NT2/D1 (cell line): ENCODE results near the gene GPR183.

Experiments used
- DNase-seq: peaks from one replicate; pipeline ENCODE4 v3.0.0-alpha.2; 2011; ENCODE audit warnings: low read depth, low spot score
- H3K27me3 ChIP-seq: 2 replicates; pipeline ENCODE4 v1.6.0; 2011; ENCODE audit warnings: mild to moderate bottlenecking; ENCODE audit not compliant: insufficient read length, insufficient read depth
- H3K36me3 ChIP-seq: 2 replicates; pipeline ENCODE4 v1.6.1; 2011; ENCODE audit warnings: mild to moderate bottlenecking, low read length, mixed read lengths; ENCODE audit not compliant: insufficient read depth, insufficient read length
- H3K4me1 ChIP-seq: 2 replicates; pipeline ENCODE4 v1.5.1; 2011; ENCODE audit not compliant: insufficient read depth, insufficient read length
- H3K4me3 ChIP-seq: 2 replicates; pipeline ENCODE4 v1.5.1; 2011; ENCODE audit warnings: low read depth; ENCODE audit not compliant: insufficient read length
- H3K9ac ChIP-seq: 2 replicates; pipeline ENCODE4 v1.6.0; 2011; ENCODE audit warnings: low read depth; ENCODE audit not compliant: insufficient read length
- H3K9me3 ChIP-seq: 2 replicates; pipeline ENCODE4 v1.5.1; 2011; ENCODE audit warnings: mild to moderate bottlenecking, low read length; ENCODE audit not compliant: insufficient read depth
- SUZ12 ChIP-seq: IDR thresholded peaks from 2 replicates; pipeline ENCODE4 v1.6.1; 2011; ENCODE audit not compliant: insufficient read length, insufficient read depth; ENCODE audit errors: extremely low read depth
- YY1 ChIP-seq: IDR thresholded peaks from 2 replicates; pipeline ENCODE4 v1.6.1; 2011; ENCODE audit not compliant: insufficient read length, insufficient read depth
- ZNF274 ChIP-seq: IDR thresholded peaks from 2 replicates; pipeline ENCODE4 v1.6.1; 2011; ENCODE audit warnings: mild to moderate bottlenecking, low read depth, low read length

Gene GPR183

GRCh38 chr13:99273128-99273527 is 34.1 kb downstream of the GPR183 start:
- peaks cover 4% of the 10 kb centered on the region for H3K36me3 ChIP-seq
- no peak for TF ChIP-seq ZNF274
- TF ChIP-seq YY1: no peak
- no peak for TF ChIP-seq SUZ12
- no peaks in the 10 kb centered on the region for H3K9me3 ChIP-seq
- DNase-seq: no peak
- no peaks in the 10 kb centered on the region for H3K27me3 ChIP-seq
- no peak overlapping the region for H3K4me3 ChIP-seq
- H3K9ac ChIP-seq: no peak overlapping the region
- no peaks in the 10 kb centered on the region for H3K4me1 ChIP-seq

- no peaks in the 10 kb centered on the region for H3K27me3 ChIP-seq
- no peak overlapping the region for H3K9ac ChIP-seq
- H3K4me3 ChIP-seq: no peak overlapping the region
- H3K9me3 ChIP-seq: no peaks in the 10 kb centered on the region
- H3K36me3 ChIP-seq: peaks cover 4% of the 10 kb centered on the region
- H3K4me1 ChIP-seq: no peaks in the 10 kb centered on the region
- DNase-seq: no peak
- TF ChIP-seq SUZ12 (no peak), YY1 (no peak), ZNF274 (no peak)
Measured at GRCh38 chr13:99272481-99272880, 34.7 kb downstream of the GPR183 start.

GRCh38 chr13:99271249-99271648 is 36.0 kb downstream of the GPR183 start:
- H3K4me1 ChIP-seq: no peaks in the 10 kb centered on the region
- H3K27me3 ChIP-seq: no peaks in the 10 kb centered on the region
- TF ChIP-seq ZNF274 (no peak), SUZ12 (no peak), YY1 (no peak)
- H3K36me3 ChIP-seq: peaks cover 4% of the 10 kb centered on the region
- no peak overlapping the region for H3K9ac ChIP-seq
- DNase-seq: no peak
- no peaks in the 10 kb centered on the region for H3K9me3 ChIP-seq
- no peak overlapping the region for H3K4me3 ChIP-seq

- no peak for TF ChIP-seq YY1
- no peak for TF ChIP-seq ZNF274
- TF ChIP-seq SUZ12: no peak
- Histone ChIP-seq H3K27me3 (no peaks in the 10 kb centered on the region), H3K4me3 (no peak overlapping the region), H3K4me1 (no peaks in the 10 kb centered on the region), H3K36me3 (peaks cover 4% of the 10 kb centered on the region), H3K9me3 (no peaks in the 10 kb centered on the region), H3K9ac (no peak overlapping the region)
- no peak for DNase-seq
Measured at GRCh38 chr13:99270518-99270917, 36.7 kb downstream of the GPR183 start.

GRCh38 chr13:99269627-99270241 is 37.5 kb downstream of the GPR183 start:
- Histone ChIP-seq H3K9me3 (no peaks in the 10 kb centered on the region), H3K4me1 (no peaks in the 10 kb centered on the region), H3K27me3 (no peaks in the 10 kb centered on the region), H3K9ac (no peak overlapping the region), H3K36me3 (peaks cover 4% of the 10 kb centered on the region), H3K4me3 (no peak overlapping the region)
- DNase-seq: no peak
- TF ChIP-seq SUZ12 (no peak), ZNF274 (no peak), YY1 (no peak)

- H3K27me3 ChIP-seq: no peaks in the 10 kb centered on the region
- no peaks in the 10 kb centered on the region for H3K4me1 ChIP-seq
- H3K9me3 ChIP-seq: no peaks in the 10 kb centered on the region
- TF ChIP-seq YY1 (no peak), SUZ12 (no peak), ZNF274 (no peak)
- peaks cover 4% of the 10 kb centered on the region for H3K36me3 ChIP-seq
- H3K9ac ChIP-seq: no peak overlapping the region
- DNase-seq: no peak
- H3K4me3 ChIP-seq: no peak overlapping the region
Measured at GRCh38 chr13:99268822-99269221, 38.4 kb downstream of the GPR183 start.

GRCh38 chr13:99267927-99268326 is 39.3 kb downstream of the GPR183 start:
- Histone ChIP-seq H3K9ac (no peak overlapping the region), H3K4me1 (no peaks in the 10 kb centered on the region), H3K9me3 (no peaks in the 10 kb centered on the region), H3K4me3 (no peak overlapping the region), H3K36me3 (peaks cover 4% of the 10 kb centered on the region), H3K27me3 (no peaks in the 10 kb centered on the region)
- no peak for DNase-seq
- TF ChIP-seq ZNF274 (no peak), SUZ12 (no peak), YY1 (no peak)
